GM18868 (cell line): Measurements from ENCODE around the gene ROR1.
A peak's percentile ranks its signal among the peaks of the same experiment; 100 is the strongest.

ENCODE experiments used
- ATAC-seq: cut with Tn5 transposase; IDR thresholded peaks from one replicate; pipeline ENCODE4 v1.9.1; 2021; ENCODE audit warnings: mild to moderate bottlenecking, moderate library complexity; ENCODE audit not compliant: unreplicated experiment

The ROR1 gene

GRCh38 chr1:64163431-64163830, 389.6 kb downstream of the ROR1 start:
- no peak for ATAC-seq

GRCh38 chr1:64163970-64164369, 390.2 kb downstream of the ROR1 start:
- ATAC-seq = no peak

- ATAC-seq = no peak
Measured at GRCh38 chr1:64166629-64167028, 392.8 kb downstream of the ROR1 start.

DNA sequence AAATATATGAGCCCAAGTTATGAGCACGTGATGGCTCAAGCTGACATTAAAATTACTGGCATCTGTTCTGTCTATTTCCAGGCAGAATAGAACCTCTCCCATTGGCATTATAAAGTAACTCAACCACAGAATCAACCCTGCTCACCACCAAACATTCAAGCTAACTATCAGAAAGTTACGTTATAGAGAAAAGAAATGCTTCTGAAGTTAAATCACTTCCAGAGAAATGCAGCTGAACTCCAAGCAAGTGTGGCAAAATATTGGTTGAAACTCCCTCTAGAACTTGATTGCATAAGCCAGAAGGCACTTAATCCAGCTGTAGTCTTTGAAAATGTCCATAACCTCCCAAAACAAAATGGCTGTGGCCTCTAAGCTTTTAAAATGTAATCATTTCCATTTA, 393.4 kb downstream of the ROR1 start:
- no peak for ATAC-seq

- ATAC-seq = no peak
Measured at GRCh38 chr1:64171246-64171645, 397.4 kb downstream of the ROR1 start.

DNA sequence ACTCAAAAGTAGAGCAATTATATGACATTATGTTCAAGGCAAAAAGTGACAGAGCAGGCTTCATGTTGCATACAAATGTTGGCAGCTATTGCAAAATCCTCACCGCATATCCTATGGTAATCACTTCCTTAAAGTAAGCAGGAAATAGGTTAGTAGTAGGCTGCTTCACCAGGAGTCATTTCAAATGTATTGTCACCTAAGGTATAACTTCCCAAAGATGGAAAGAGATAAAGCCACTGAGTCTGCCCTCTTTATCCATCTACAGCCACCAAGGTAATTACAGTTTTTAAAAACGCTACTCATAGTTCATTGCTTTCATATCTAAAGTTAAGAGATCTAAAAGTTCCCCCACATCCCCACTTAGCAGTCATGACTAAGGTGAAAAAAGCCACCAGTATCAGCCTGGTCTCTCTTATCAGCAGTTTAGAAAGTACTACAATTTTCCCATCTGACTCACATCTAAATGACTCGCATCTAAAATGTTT, 398.0 kb downstream of the ROR1 start:
- peak; percentile 88 for ATAC-seq

GRCh38 chr1:64172458-64172983, 398.7 kb downstream of the ROR1 start:
- ATAC-seq = peak; percentile 64

DNA sequence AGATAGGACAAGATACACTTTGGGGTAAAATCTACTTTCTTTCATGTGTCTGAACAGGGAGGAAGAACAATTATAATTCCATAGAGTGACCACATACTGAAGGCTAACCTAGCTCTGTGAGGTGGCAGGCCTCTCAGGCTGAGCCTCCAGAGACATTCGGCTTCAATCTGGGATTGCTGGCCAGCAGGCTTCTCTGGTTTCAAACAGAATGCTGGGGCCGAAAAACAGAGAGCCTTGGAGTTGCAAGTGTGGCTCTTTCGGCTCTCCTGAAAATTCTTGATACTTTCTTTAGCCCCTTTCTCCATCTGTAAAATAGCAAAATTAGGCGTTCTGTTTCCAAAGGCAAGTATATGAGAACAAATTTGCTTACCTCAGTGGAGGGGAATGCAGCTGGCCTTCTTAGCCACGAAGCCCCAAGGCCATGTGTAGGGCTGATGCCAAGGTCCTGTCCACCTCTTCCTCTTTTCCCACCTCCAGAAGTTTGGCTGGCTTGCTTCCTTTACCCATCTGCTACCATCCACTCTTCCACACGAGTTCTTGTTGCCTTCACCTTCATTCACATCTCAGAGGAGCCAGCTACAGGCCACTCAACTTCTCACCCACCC, 399.6 kb downstream of the ROR1 start:
- no peak for ATAC-seq

GRCh38 chr1:64175639-64176038, 401.8 kb downstream of the ROR1 start:
- ATAC-seq = no peak

GRCh38 chr1:64176659-64177058, 402.8 kb downstream of the ROR1 start:
- no peak for ATAC-seq

DNA sequence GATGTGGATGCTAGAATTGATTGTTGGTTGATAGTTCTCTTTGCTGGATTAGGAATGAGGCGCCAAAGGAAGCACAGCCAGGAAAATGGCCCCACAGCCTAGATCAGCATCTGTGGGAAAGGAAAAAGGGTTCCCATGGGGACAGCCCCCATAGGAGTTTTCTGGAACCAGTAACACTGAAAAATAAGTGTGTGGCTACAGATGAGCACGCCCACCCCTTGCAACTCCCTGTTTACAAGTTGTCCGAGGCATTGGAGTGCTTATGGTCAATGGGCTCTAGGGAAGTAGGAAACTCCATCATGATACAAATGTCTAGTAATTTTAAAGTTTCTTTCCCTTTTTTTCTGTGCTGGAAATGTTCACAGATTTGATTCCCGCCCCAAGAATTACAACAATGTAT, 405.8 kb downstream of the ROR1 start:
- no peak for ATAC-seq

DNA sequence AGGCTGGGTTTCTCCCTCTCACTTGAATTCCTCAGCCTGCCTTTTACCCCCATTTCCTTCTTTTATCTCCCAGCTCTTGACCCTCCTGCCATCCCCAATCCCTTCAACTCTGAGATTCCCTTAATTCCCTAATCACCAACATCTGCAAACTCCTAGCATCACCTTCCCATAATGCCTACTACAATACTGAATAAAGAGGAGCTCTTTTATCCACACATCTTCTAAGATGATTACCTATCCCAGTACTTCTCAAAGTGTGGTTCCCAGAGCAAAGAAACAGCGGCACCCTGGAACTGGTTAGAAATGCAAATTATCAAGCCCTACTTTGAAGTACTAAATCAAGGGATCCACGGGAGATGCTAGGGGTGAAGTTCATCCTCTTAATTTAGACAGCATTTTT, 408.4 kb downstream of the ROR1 start:
- no peak for ATAC-seq

GRCh38 chr1:64183395-64184002, 409.7 kb downstream of the ROR1 start:
- no peak for ATAC-seq

DNA sequence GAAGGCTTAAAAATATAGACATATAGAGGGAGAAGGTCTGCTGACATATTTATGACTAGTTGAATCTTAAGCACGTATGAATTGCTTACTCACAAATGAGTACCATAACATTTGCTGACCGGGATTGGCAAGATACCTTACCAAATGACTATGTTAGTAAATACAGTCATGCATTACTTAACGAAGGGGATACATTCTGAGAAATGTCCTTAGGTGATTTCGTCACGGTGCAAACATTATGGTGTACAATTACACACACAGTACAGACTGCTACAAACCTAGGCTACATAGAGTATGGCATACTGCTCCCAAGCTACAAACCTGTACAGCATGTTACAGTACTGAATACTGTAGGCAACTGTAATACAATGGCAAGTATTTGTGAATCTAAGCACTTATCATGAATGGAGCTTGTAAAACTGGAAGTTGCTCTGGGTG, 410.2 kb downstream of the ROR1 start:
- no peak for ATAC-seq

- no peak for ATAC-seq
Measured at GRCh38 chr1:64186138-64186897, 412.5 kb downstream of the ROR1 start.

- no peak for ATAC-seq
Measured at GRCh38 chr1:64186898-64187280, 413.1 kb downstream of the ROR1 start.

DNA sequence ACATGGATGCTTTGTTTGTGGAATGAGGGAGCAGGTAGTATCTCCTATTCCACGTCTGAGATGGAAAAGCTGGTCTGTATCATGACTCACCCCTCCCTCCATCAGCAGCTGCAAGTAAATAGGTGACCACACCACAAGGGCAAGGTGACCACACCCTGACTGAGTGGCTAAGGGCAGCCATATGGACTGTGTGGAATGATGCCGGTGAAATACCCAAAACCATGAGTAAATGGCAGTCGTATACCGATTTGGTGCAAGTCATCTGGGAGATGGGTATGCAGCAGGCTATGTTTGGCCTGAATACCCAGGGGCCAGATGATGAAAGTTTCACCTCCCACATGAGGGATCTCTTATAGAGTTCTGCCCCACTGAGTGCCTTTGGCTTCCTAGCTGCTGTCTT, 413.8 kb downstream of the ROR1 start:
- ATAC-seq = no peak

DNA sequence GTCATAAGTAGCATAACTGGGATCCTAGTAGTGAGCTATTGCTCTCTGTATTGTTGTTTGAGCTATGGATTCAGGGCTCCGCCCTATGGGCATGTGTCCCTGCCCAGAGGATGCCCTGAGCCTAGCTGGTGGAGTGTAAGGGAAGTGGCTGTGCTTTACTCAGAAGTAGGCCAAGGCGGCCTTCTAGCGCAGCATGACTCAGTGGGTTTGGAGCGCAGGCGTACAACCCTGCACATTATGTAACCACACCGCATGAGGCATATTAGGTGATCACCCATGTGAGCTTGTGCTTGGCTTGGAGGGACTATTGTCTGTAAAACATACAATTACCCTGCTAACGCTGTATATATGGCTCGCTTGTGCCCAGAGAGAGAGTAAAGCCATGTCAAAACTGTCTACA, 418.5 kb downstream of the ROR1 start:
- ATAC-seq = no peak

- ATAC-seq = no peak
Measured at GRCh38 chr1:64194168-64195080, 420.6 kb downstream of the ROR1 start.

DNA sequence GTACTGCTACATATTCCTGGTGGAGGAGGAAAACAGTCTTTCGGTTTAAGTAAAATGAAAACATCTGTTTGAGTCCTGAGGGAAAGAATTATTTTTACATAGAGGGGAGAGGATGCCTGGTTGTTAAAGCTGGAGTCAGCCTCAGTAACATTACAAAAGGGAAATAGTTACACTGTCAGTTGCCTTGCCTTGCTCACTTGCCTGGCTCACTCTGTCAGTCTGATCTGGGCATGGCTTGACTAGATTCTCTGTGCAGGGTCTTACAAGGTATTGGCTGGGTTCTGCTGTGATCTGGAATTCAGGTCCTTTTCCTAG, 421.2 kb downstream of the ROR1 start:
- no peak for ATAC-seq
